Measurements from ENCODE around the gene KLHDC7B. TPM values are rescaled to one million over a fixed set of nuclear protein-coding genes. Genes with fewer than 3 reads are reported as not detected.

KLHDC7B gene
- under 1 TPM; 0.07 to 0.46 (median 0.18) TPM for polyA plus RNA-seq (ENCODE audit: insufficient read length in 4 of 4)

DNA sequence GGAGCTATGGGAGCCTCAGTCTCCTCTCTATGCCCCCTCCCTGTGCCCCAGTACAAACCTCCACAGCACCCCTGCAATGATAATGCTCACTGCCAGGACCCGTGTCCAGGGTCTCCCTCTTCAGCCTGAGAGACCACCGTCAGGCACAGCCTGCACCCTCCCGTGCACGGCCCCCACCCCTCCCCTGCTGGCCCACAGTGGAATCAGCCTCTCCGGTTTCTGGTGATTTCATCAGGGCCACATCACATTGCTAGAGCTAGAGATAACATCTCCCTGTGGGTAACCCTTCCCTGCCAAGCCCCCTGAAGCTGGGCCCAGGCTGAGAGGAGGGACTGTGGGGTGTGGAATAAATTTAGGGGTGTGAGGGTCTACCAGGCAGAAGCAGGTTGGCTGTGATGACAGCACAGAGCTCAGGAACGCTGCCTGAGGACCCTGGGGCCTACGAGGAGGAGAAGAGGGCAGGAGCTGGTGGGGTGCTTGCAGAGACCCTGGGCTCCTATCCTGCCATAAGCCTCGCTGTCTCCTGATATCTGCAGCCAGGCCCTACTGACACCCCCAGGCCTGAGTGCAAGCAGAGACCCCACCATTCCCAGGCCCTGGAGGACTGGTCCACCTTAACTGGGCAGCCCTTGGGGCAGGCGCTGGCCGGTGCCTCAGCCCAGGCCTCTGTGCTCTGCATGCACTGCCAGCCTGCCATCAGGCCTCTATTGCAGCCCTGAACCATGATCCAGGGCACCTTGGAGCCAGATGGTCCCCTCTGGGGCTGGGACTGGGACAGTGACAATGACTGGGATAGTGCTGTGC, at the start of gene KLHDC7B:
TSS of gene KLHDC7B (plus strand) at position 378 of the 804 bp plus-strand sequence. CDS start at position 723, 345 bp downstream.
- DNase-seq (ENCODE audit: low read depth in 4 of 4, low spot score in 3 of 4), result no peak

DNA sequence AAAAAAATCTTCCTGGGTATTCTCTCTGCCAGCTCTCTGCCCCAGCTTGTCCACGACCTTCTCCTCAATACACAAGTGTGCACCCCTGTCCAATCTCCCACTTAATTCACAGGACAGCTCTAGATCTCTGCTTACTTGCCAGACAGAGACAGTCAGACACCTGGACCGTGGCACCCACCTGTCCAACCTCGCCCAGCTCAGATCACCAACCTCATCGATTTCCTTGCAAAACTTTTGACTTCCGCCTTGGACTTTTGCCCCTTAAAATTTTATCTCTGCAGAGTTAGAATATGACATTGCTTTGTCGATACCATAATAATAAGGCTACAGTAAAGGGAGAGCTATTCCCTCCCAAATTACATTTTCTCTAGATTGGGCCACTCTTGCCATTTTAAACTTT, 48.6 kb upstream of the KLHDC7B start:
- DNase-seq (ENCODE audit: low read depth in 4 of 4, low spot score in 3 of 4), result no peak

DNA sequence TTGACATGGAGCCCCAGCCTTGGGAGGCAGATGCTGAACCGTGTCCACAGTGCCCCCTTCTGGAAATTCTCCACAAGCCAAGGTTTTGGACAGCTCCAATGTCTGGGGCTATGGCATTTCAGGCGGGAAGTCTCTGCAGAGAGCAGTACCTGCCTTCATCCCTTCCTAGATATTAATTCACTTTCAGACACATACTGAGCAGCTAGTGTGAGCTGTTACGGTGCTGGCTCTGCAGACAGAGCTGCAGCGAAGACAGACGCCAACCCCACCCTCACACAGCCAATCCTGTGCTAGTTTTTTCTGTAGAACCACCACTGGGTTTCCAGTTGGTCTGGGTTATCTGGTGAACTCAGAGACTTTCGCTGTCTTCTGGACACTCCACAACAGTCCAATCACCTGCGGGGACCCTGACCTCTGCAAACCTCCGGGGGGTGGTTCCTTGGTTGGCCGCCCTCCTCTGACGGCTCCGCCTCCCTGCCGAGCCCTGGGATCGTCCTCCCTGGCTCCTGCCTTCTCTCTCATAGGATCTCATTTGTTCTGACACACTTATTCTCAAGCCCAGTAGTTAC, 47.3 kb upstream of the KLHDC7B start:
- DNase-seq (ENCODE audit: low read depth in 4 of 4, low spot score in 3 of 4), result peak in 2 of 4 donors; percentile 58 to 59

DNA sequence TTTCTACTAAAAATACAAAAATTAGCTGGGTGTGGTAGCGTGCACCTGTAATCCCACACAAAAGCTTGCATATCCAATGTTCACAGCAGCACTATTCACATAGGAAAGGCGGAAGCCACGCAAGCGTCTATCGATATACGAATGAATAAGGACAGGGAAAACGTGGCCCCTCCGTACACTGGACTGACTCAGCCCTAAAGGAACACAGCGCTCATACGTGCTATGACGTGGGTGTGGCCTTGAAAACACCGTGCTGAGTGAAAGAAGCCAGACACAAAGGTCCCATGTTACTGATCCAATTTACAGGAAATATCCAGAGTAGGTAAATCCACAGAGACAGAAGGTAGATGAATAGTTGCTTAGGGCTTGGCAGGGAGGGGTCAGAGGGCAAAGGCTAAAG, 45.2 kb upstream of the KLHDC7B start:
- no peak for DNase-seq (ENCODE audit: low read depth in 4 of 4, low spot score in 3 of 4)

DNA sequence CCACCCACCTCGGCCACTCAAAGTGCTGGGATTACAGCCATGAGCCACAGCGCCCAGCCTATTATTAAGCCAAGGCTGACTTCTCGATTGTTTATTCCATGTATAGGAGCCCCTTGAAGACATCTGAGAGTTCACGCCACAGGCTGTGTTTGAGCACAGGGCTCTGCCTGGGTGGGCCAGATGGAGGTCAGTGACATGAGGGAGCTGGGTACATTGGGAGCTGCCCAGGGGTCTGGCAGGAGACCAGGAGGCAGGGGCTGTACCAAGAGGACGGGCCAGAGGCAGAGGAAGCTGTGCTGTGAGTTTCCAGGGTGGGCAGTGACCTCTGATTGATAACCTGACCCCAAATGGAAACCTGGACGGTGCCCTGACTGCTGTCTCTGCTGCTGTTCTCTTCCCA, 43.6 kb upstream of the KLHDC7B start:
- no peak for DNase-seq (ENCODE audit: low read depth in 4 of 4, low spot score in 3 of 4)

DNA sequence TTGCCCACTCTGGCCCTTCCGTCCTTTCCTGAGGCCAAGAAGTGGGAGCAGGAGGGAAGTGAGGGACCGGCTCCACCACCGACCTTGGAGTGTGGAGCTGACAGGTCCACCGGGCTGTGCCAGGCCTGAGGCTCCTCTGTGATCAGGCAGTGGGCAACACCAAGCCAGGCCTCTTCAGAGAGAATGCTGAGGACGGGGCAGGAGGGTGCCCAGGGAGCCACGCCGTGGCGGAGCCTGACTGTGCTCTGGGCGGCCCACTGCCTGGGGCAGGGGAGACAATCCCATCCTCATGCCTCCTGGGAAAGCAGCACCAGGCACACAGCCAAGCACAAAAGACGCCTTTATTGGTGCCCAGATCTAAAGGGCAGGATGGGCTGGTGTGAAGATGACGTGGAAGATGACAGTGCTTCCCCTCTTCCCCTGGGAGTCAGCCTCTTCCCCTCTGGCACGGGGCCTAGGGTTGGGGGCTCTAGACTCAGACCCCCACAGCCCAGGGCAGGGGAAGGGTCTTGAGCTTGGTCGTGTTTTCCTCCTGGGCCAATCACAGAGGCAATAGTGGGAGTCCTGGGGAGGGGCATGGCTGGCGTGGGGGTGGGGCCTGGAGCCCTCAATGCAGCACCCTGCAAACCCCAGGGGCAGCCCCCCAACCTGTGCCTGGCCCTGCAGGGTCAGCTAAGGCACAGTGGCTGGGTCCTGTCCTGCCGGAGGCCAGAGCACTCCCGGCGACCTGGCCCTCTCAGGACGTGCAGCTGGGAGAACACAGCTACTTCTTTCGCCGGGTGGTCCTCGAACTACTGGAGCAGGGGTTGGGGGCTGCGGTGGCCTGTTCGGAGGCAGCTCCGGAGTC, 42.8 kb upstream of the KLHDC7B start:
- no peak for DNase-seq (ENCODE audit: low read depth in 4 of 4, low spot score in 3 of 4)

DNA sequence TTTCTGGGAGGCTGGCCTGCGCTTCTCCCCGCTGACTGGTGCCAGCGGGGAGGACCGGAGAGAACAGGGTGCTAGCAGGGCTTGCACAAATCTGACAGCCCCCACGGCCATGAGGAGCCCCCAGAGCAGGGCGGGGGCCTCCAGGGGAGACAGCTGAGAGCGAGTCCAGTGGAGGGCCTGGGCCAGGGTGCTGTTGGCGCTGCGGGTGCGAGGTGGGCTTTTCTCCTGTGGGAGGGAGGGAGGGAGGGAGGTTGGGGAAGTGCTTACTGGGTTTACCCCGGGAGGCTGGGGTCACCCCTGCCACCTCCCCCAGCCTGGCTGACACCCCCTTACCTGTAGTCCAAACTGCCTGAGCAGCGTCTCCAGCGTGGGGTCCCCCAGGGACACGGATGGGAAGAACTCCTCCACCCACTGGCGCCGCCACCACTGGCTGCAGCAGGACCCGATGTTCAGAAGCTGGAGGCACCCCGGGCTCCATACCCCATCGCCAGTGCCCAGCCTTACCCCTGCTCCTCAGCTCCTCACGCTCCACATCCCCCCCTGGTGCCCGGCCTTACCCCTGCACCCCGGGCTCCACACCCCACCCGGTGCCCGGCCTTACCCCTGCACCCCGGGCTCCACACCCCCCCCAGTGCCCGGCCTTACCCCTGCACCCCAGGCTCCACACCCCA, 42.1 kb upstream of the KLHDC7B start:
- DNase-seq (ENCODE audit: low read depth in 4 of 4, low spot score in 3 of 4), result no peak

DNA sequence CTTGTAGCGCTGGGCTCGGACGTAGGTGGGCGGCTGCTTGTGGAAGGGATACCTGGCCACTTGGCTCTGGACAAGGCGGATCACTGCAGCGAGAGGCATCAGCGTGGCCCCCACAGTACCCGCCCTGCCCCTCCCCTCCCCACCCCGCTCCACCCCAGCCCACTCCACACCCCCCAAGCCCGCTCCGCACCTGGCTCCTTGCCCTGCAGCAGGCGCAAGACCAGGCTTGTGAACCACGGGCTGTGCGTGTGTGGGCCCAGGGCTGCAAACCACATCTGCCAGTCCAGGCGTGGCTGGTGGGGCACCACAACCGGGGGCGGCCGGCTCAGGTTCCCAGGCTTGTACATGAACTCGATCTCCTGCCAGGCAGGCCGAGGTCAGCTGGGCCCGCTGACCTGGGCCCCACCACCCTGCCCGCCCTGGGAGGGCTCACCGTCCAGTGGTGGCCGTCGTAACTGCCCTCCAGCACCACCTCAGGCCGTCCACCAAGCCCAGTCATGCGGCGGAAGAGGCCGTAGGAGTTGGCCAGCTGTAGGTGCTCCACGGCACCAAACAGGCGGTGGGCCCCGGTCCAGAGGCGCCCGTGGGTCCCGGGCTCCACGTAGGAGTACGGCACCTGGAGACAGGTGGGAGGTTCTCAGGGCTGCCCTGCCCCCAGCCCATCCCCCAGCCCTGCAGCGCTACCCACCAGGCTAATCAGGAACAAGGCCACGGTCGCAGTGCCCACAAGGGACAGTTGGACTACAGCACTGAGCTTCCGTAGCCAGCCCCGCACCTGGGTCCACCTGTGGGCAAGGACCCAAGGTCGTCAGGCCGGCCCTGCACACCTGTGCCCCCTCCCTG, 41.1 kb upstream of the KLHDC7B start:
- no peak for DNase-seq (ENCODE audit: low read depth in 4 of 4, low spot score in 3 of 4)

DNA sequence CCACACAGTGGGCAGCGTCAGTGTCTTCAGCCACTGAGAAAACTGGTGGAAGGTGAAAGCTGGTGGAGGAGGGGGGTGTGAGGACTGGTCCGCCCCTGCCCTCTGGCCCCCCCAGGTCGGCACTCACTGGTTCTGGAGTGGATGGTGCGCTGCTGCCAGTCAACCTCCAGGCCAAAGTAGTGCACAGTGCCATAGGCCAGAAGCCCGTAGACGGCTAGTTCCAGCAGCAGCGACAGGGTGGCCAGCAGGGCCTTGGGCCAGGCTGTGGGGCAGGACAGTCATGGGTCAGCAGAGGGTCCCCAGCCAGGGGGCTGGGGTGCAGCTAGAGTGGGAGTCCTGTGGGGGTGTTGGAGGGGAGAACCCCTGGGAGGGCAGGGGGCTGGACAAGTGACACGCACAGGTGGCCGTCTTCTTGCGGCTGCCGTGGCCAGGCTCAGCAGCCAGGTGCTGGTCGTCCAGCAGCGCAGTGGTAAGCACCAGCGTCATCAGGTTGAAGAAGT, 40.4 kb upstream of the KLHDC7B start:
- DNase-seq (ENCODE audit: low read depth in 4 of 4, low spot score in 3 of 4), result no peak

DNA sequence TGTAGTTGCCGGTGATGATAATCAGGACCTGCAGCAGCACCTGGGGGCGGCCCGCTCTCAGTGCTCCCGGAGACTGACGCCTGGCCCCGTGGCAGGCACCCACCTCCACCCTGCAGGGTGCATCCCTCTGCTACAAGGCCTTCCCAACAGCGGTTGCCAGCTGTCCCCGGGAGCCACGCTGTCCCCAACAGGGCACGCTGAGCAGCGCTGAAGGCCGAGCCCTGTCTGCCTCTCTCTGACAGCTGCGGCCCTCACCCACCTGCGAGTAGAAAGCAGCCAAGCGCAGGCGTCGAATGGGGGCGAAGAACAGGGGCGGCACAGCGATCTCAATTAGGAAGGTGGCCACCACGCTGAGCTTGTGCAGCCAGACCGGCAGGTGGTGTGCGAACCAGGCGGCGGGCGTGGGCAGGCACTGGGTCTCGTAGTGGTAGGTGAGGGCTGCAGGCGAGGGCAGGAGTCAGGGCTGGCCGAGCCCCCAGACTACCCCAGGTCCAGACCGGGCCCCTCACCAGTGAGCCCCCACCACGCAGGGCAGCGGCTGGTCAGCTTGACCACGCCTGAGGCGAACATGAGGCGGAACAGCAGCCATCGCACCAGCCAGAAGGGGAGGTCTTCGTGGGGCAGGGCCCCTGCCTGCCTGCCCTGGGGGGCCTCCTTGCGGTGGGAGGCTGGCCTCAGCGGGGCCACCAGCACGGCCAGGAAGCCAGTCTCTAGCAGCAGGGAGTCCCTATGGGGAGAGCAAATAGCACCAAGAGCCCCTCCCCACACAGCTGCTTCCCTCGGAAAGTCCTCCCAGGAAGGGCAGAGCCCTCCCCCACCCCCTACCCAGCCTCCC, 39.7 kb upstream of the KLHDC7B start:
- no peak for DNase-seq (ENCODE audit: low read depth in 4 of 4, low spot score in 3 of 4)

DNA sequence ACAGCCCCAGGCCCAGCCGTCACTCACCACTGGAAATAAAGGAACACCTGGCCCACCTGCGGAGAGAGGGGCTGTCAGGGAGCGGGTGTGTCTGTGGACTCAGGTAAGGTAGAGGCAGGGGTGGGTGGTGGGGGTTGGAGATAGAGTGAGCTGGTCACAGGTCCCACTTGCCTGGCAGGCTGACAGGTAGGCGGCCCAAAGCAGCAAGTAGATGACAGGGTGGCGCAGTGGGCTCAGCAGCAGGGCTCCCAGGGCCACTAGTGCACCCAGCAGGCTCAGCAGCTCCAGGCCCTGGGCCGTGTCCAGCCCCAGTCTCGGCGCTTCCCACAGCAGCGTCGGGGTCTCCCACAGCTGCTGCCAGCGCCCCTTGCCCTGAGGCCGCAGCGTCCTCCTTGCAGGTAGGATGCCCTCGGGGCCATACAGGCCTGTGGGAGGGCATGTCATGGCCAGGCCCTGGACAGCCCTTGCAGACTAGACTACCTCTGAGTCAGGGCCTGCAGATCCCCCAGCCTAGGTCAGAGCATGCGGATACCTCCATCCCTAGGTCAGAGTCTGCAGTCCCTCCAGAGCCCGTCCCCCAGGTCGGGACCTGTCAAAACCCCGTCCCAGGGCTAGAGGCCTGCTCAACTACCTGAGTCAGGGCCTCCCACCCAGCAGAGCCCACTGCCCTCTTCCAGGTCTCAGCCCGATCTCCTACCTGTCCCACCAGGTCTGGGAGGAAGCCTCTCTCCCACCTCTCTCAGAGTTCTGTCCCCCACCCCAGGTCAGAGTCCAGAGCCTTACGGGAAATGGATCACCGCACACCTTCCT, 38.9 kb upstream of the KLHDC7B start:
- DNase-seq (ENCODE audit: low read depth in 4 of 4, low spot score in 3 of 4), result no peak

DNA sequence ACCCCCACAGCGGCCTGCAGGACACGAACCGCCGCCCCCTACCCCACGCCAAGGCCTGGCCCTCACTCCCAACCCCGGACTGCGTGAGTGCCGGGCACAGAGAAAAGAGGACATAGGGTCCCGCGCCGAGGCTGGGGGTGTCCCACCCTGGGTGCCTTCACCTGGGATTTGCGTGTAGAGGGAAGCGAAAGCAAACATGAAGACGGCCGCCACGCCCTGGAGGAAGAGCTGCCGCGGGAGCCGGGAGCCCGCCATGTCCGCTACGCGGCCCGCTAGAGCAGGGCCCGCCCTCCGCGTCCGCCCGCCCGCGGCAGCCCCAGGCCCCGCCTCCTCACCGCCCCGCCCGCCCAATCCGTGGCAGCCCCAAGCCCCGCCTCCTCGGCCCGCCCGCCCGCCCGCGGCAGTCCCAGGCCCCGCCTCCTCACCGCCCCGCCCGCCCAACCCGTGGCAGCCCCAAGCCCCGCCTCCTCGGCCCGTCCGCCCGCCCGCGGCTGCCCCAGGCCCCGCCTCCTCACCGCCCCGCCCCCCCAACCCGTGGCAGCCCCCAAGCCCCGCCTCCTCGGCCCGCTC, 38.2 kb upstream of the KLHDC7B start, which contains the start of gene LMF2:
TSS of gene LMF2 (minus strand) at position 282 of the 570 bp plus-strand sequence. CDS start at position 255, 27 bp downstream.
- no peak for DNase-seq (ENCODE audit: low read depth in 4 of 4, low spot score in 3 of 4)

DNA sequence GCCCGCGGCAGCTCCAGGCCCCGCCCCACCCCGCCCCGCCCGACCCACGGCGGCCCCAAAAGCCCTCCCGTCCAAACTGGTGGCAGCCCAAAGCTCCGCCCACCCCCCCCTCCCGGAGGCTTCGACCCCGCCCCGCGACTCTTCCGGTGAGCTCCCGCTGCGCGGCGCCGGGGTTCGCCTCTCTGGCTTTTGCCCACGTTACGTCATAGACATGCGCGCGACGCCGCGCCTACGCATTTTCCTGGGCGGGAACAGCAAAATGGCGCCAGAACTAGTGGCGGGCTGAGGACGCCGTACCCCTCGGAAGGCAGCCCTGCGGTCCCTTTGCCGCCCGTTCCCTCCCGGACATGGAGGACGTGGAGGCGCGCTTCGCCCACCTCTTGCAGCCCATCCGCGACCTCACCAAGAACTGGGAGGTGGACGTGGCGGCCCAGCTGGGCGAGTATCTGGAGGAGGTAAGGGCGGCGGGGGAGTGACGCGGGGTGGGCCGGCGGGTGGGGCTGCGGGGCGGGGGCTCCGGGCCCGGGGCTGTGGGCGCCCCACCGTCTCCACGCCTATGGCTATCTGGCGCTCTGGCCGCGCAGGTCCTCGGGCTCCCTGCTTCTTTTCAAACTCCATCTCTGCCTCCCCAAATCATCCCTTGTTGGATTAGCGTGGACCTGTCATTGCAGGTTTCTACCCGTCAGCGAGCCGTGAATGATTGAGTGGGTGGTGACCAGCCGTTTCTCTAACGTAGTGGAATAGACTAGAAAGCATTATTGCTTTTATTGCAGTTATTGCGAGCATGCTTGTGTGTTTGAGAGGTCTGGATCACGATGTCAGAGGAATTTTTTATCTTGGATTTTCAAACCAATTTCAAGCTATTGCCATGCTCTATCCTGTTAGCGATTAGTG, 37.5 kb upstream of the KLHDC7B start, which contains the start of gene NCAPH2:
TSS of gene NCAPH2 (plus strand) at position 234 of the 894 bp plus-strand sequence. CDS start at position 348, 114 bp downstream.
- DNase-seq (ENCODE audit: low read depth in 4 of 4, low spot score in 3 of 4), result peak; percentile 97 to 99 (median 98)

DNA sequence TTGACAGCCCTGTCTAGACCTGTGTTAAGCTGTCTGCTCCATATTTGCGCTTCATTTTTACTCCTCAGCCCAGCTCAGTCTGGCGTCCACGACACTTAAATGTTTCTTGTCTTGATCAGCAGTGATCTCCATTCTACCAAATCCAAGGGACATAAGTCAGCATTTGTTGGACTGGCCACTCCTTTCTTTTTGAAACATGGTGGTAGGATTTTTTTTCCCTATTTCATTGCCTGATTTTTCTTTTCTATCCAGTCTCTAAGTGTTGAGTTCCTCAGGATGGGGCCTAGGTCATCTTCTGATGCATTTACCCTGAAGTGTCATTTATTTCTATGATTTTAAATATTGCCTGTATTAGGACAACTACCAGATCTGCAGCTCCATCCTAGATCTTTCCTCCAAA, 36.8 kb upstream of the KLHDC7B start:
- DNase-seq (ENCODE audit: low read depth in 4 of 4, low spot score in 3 of 4), result no peak

DNA sequence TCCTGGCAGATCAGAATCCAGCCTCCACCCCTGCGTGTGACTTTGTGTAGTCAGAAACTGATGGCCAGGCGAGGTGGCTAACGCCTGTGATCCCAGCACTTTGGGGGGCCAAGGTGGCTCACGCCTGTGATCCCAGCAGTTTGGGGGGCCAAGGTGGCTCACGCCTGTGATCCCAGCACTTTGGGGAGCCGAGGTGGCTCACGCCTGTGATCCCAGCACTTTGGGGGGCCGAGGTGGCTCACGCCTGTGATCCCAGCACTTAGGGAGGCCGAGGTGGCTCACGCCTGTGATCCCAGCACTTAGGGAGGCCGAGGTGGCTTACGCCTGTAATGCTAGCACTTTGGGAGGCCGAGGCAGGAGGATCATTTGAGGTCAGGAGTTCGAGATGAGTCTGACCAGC, 32.5 kb upstream of the KLHDC7B start:
- DNase-seq (ENCODE audit: low read depth in 4 of 4, low spot score in 3 of 4), result no peak

DNA sequence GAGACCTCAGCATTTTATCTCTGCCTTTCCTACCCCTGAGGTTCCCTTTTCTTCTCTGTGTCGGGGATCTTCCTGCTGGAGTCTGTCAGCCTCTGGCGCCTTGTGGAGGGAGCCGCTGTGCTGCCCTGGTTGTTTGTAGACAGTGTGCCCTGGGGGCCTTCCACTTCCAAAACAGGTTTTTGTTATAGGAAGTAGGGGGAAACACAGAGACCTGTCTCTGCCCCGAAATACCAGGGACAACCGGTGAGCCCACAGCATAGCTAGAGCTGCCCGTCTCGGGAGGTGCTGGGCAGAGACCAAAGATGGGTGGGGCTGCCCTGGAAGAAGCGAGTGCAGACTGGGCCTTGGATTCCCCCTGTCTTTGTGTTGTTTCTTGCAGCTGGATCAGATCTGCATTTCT, 29.6 kb upstream of the KLHDC7B start:
- no peak for DNase-seq (ENCODE audit: low read depth in 4 of 4, low spot score in 3 of 4)
